Subcutaneous abdominal adipose tissue (tissue), 5 donors: Measurements from ENCODE around the gene SMKR1.

ENCODE experiments used
- H3K27ac ChIP-seq: one replicate; pipeline ENCODE4 v1.7.0; 2013; ENCODE audit warnings: low read depth, mild to moderate bottlenecking, inconsistent platforms, low read length, moderate library complexity
- H3K27me3 ChIP-seq, 5 donors: one replicate each; pipeline ENCODE4 v1.7.0; 2013; ENCODE audit warnings: low read length in 5 of 5, inconsistent platforms in 1 of 5; ENCODE audit not compliant: control insufficient read depth in 5 of 5, insufficient read depth in 4 of 5
- H3K36me3 ChIP-seq, 5 donors: one replicate each; pipeline ENCODE4 v1.7.0; 2013; ENCODE audit warnings: low read length in 5 of 5; ENCODE audit not compliant: control insufficient read depth in 5 of 5, insufficient read depth in 5 of 5
- H3K4me1 ChIP-seq, 5 donors: one replicate each; pipeline ENCODE4 v1.7.0; 2013; ENCODE audit warnings: low read length in 5 of 5, mild to moderate bottlenecking in 3 of 5, moderate library complexity in 1 of 5; ENCODE audit not compliant: control insufficient read depth in 5 of 5, insufficient read depth in 5 of 5
- H3K4me3 ChIP-seq, 5 donors: one replicate each; pipeline ENCODE4 v1.7.0; 2013; ENCODE audit warnings: low read length in 5 of 5, low read depth in 1 of 5
- H3K9ac ChIP-seq, 5 donors: one replicate each; pipeline ENCODE4 v1.7.0; 2013; ENCODE audit warnings: low read length in 5 of 5, mild to moderate bottlenecking in 4 of 5, moderate library complexity in 3 of 5
- H3K9me3 ChIP-seq, 5 donors: one replicate each; pipeline ENCODE4 v1.7.0; 2013; ENCODE audit warnings: low read length in 5 of 5; ENCODE audit not compliant: control insufficient read depth in 5 of 5
- donor health status: healthy.
- donor health status: healthy.
- donor health status: healthy.
- donor health status: healthy.
- donor health status: healthy.

The SMKR1 gene

DNA sequence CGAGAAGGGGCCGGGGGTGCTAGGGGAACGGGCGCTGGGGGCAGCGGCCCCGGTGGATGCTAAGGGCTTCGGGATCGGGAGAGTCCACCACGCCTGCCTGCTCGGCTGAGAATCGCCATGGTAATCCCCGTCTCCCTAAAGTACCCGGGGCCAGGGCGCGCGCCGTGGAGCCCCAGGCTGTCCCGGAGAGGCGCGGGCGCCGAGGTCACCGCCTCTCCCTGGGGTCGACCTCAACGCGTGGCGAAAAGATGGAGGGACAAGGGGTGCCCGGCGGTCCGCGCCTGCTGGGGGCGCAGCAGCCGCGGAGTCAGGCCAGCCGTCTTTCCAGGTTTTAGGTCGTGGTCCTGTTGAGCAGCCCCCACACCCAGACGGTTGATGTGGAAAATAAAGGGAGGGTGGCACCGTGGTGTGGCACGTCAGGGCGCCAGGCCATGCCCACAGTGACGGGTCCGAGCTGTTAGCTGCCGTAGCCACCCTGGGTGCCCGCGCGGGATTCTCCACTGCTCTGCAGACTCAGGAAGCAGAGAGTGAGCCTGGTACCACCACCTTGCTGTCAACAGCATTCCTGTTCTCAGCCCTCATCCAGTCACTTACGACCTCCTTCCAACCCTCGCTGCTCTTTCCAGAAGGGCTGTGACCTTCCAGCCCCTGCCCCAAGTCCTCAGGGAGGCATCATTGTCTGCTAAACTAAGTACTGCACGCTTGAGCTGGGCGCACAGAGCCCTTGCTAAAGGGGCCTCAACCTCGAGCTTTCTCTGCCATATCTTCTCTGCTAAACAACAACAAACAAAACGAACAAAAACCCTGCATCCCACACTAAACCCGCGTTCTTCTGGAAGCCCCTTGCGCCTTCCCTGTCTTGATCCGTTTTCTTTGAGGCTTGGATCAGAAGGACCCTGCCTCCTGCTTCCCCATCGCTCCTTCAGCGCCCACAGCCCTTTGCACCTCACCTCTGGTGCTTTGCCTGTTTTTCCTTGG lies 666 bp downstream of the SMKR1 start:
- peaks cover 8 to 12% (median 9%) of the 10 kb centered on the region in 5 donors for H3K27me3 ChIP-seq
- peak overlapping the region in 1 of 5 donors; percentile 59 for H3K9ac ChIP-seq
- no peaks in the 10 kb centered on the region for H3K36me3 ChIP-seq
- H3K4me3 ChIP-seq: peak overlapping the region in 4 of 5 donors; percentile 51 to 69 (median 62)
- no peak overlapping the region for H3K27ac ChIP-seq
- peaks cover 0 to 16% (median 11%) of the 10 kb centered on the region in 5 donors for H3K4me1 ChIP-seq
- no peaks in the 10 kb centered on the region for H3K9me3 ChIP-seq

DNA sequence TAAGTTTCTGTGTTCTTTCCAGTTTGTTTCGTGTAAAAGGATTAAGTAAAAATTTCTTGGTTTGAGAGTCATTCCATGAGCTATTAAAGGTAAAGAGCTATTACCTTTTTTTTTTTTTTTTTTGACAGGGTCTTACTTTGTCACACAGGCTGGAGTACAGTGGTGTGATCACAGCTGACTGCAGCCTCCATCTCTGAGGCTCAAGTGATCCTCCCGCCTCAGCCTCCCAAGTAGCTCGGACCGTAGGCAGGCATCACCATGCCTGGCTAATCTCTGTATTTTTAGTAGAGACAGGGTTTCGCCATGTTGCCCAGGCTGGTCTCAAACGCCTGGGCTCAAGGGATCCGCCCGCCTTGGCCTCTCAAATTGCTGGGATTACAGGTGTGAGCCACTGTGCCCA lies 1.4 kb downstream of the SMKR1 start:
- no peak overlapping the region for H3K9ac ChIP-seq
- peaks cover 0 to 16% (median 11%) of the 10 kb centered on the region in 5 donors for H3K4me1 ChIP-seq
- H3K36me3 ChIP-seq: no peaks in the 10 kb centered on the region
- H3K9me3 ChIP-seq: no peaks in the 10 kb centered on the region
- no peak overlapping the region for H3K27ac ChIP-seq
- H3K4me3 ChIP-seq: no peak overlapping the region
- peaks cover 8 to 12% (median 9%) of the 10 kb centered on the region in 5 donors for H3K27me3 ChIP-seq

DNA sequence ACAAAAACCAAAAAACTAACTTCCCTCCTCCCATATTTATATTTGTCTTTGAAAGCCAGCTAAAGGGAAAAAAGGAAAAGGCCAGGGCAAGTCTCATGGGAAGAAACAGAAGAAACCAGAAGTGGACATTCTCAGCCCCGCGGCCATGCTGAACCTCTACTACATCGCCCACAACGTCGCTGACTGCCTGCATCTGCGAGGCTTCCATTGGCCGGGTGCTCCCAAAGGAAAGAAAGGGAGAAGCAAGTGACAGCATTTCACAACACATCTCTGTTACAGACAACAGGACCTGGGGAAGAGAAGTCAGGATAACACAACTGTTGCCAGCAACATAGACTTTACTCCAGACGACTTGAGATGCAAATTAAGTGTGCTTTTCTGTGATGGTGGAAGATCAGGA lies 9.9 kb downstream of the SMKR1 start:
- Histone ChIP-seq H3K4me1 (no peaks in the 10 kb centered on the region), H3K4me3 (no peak overlapping the region), H3K9me3 (no peaks in the 10 kb centered on the region), H3K27me3 (peaks cover 6 to 12% (median 7%) of the 10 kb centered on the region in 5 donors), H3K36me3 (no peaks in the 10 kb centered on the region), H3K27ac (no peak overlapping the region), H3K9ac (no peak overlapping the region)

DNA sequence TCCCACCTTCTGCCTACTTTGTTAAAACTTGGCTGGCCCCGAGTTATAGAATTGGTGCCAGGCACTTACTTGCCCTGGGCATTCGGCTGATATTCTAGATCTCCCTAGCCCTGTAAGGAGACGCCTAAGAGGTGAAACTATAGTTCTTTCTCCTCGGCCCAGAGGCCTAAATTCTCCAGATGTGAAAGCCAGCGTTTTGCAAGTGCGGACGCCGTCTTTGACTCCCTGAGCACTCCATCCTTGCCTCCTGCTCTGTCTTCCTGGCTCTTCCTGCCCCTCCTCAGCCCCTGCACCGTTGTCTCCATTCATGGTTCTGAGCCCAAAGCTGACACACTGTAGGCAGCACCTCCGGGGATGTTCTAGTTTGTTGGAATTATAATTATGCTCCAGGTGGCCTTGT lies 11.2 kb downstream of the SMKR1 start:
- Histone ChIP-seq H3K4me1 (peaks cover 0 to 6% (median 0%) of the 10 kb centered on the region in 5 donors), H3K4me3 (no peak overlapping the region), H3K9ac (no peak overlapping the region), H3K27ac (no peak overlapping the region), H3K36me3 (no peaks in the 10 kb centered on the region), H3K9me3 (no peaks in the 10 kb centered on the region), H3K27me3 (peaks cover 6 to 12% (median 7%) of the 10 kb centered on the region in 5 donors)

DNA sequence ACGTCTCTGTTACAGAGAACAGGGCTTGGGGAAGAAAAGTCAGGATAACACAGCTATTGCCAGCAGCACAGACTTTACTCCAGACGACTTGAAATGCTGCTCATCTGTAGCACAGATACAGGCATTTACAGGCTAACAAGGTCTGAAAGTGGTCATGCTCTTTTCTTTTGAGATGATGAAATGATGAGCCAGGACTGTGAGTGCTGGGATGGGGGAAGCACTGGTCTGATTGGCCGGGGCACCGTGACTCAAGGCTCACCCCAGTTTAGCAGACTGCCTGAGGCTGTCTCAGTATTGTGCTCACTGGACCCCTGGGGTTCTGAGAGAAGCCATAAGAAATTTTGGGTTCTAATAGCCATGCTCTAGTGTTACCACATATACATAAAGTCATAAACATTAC lies 12.4 kb downstream of the SMKR1 start:
- no peak overlapping the region for H3K4me3 ChIP-seq
- no peak overlapping the region for H3K27ac ChIP-seq
- peaks cover 6 to 12% (median 7%) of the 10 kb centered on the region in 5 donors for H3K27me3 ChIP-seq
- no peaks in the 10 kb centered on the region for H3K9me3 ChIP-seq
- H3K36me3 ChIP-seq: no peaks in the 10 kb centered on the region
- peaks cover 0 to 6% (median 0%) of the 10 kb centered on the region in 5 donors for H3K4me1 ChIP-seq
- H3K9ac ChIP-seq: no peak overlapping the region

DNA sequence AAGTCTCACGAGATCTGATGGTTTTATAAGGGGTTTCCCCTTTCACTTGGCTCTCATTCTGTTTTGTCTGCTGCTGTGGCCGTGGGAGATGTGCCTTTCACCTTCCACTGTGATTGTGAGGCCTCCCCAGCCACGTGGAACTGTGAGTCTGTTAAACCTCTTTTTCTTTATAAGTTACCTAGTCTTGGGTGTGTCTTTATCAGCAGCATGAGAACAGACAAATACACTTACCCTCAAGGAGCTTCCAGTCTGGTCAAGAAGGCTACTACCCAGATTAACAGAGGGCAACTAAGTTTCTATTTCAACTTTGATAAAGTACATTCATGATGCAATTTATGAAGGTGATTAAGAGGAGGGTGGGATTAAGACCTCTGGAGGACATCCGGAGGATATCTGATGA lies 13.1 kb downstream of the SMKR1 start:
- Histone ChIP-seq H3K27me3 (peaks cover 6 to 12% (median 9%) of the 10 kb centered on the region in 5 donors), H3K9me3 (no peaks in the 10 kb centered on the region), H3K9ac (no peak overlapping the region), H3K4me3 (no peak overlapping the region), H3K36me3 (no peaks in the 10 kb centered on the region), H3K4me1 (peaks cover 0 to 6% (median 0%) of the 10 kb centered on the region in 5 donors), H3K27ac (no peak overlapping the region)

DNA sequence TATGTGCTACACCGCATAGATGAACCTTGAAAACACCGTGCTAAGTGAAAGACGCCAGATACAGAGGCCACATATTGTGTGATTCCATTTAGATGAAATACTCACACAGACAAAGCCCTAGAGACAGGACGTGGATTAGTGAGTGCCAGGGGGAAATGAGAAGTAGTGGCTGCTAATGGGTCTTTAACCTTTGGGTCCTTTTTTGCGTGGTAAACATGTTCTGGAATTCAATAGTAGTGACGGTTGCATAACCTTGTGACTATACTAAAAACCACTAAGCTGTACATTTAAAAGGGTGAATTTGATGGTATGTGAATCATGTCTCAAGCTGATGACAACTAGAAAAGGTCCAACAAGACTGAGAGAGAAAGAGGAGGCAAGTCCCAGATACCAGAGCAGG lies 15.6 kb downstream of the SMKR1 start:
- H3K36me3 ChIP-seq: no peaks in the 10 kb centered on the region
- H3K9me3 ChIP-seq: no peaks in the 10 kb centered on the region
- H3K4me1 ChIP-seq: peaks cover 0 to 6% (median 0%) of the 10 kb centered on the region in 5 donors
- H3K27me3 ChIP-seq: peaks cover 7 to 26% (median 12%) of the 10 kb centered on the region in 5 donors
- H3K27ac ChIP-seq: no peak overlapping the region
- no peak overlapping the region for H3K4me3 ChIP-seq
- H3K9ac ChIP-seq: no peak overlapping the region

DNA sequence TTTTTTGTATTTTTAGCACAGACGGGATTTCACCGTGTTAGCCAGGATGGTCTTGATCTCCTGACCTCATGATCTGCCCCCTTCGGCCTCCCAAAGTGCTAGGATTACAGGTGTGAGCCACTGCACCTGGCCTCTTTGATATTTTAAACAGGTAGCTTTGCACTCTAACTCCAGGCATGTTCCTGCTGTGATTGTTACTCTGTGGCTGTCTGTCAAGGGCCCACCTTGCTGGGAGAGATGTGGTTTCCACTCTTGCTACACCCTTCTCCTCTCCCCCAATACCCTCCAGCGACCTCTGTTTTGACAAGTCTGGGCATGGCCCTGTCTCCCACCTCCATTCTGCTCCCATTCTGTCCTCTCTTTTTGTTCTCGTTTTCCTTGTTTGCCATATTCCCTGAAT lies 17.1 kb downstream of the SMKR1 start:
- Histone ChIP-seq H3K27ac (no peak overlapping the region), H3K9ac (no peak overlapping the region), H3K4me3 (no peak overlapping the region), H3K9me3 (no peaks in the 10 kb centered on the region), H3K4me1 (peaks cover 0 to 6% (median 0%) of the 10 kb centered on the region in 5 donors), H3K27me3 (peaks cover 3 to 20% (median 7%) of the 10 kb centered on the region in 5 donors), H3K36me3 (no peaks in the 10 kb centered on the region)

DNA sequence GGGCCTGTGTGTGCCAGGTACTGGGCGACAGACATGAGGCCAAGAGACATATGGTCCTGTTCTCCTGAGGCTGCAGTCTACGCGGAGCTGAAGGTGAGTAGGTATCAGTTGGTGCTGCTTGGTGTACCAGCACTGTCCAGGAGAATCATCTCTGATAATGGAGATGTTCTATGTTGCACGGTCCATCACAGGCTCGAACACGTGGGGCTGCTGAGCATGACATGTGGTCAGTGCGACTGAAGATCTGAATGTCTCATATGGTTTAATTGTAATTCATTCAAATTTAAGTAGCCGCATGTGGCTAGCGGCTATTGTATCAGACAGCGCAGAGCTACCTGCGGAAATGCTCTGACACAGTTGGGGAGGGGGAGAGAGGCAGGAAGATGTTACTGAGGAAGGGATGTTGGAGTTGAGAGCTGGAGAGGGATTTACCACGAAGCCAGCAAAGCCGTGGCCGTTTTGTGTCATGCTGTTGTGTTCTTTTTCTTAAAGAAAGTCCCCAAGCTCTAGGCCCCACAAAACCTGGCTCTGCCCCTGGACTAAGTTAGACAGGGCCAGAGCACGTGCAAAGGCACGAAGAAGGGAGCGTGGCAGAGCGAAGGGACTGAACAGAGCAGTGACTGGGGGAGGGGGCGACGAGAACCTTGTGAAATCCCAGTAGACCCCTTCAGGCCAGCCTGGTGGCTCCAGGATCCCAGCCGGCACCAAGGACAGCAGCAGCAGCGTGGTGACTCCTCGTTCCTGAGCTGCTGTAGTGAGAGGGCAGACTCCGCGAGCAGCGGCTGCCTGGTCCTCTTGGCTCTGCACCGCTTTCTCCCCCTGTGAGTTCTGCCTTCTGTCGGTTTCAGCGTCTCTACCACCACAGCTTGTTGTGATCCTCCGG lies 20.0 kb downstream of the SMKR1 start:
- Histone ChIP-seq H3K27ac (no peak overlapping the region), H3K4me3 (no peak overlapping the region), H3K9me3 (no peaks in the 10 kb centered on the region), H3K4me1 (peaks cover 0 to 6% (median 0%) of the 10 kb centered on the region in 5 donors), H3K9ac (no peak overlapping the region), H3K27me3 (peaks cover 0 to 19% (median 7%) of the 10 kb centered on the region in 5 donors), H3K36me3 (no peaks in the 10 kb centered on the region)
